Right lobe of liver (tissue), 4 donors: ENCODE results near the gene EPS15.

ENCODE experiments used
- POLR2A ChIP-seq: fragments of 450-650 bp; IDR thresholded peaks from one replicate; pipeline ENCODE4 v1.6.1; 2017; ENCODE audit warnings: antibody characterized with exemption, mild to moderate bottlenecking
- TF ChIP-seq, protein P1 (sequence below), 4 donors: fragments of 200-600 bp in 3 of 4; fragments of 450-650 bp in 1 of 4; IDR thresholded peaks; one replicate each; pipeline versions ENCODE4 v1.5.1 to v1.8.0; 2016 to 2022; ENCODE audit warnings: antibody characterized with exemption in 4 of 4, mild to moderate bottlenecking in 2 of 4
- donor health status: DM: no; HTN: no; CAD: no.
- donor health status: DM: no; HTN: no; CAD: no.
- donor health status: DM: no; HTN: yes; CAD: no.

DNA sequence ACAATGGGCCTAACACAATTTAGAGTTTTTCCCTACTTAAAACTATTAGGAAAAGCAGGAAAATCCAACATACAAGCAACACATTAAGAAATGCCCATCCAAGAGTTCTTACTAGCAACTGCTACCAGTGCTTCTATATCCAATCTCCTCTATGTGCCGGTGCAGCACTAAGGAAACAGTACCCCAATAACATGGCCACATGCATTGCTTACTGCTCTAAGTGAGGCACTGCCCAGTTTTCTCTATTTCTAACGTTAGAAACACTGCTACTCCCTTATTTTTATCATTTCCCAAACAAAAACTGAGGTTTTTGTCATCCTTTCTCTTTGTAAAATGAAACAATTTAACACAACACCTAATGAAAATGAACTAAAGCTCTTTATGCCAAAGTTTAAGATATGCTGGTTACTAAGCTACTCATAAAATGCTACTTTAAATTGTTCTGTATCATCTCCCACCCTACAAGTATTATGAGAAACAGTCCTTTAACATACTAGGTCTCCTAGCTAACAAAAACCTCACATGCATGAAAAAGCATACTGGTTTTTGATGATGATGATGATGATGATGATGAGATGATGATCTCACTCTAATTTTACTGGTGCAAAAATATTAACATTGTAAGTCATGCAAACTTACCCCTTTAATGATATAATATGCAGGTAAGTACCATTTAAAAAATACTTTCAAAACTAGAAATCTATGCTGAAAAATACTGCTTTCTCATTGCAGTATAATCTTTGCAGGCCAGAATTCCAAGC lies 98.0 kb downstream of the EPS15 start:
- TF ChIP-seq, protein P1, sequence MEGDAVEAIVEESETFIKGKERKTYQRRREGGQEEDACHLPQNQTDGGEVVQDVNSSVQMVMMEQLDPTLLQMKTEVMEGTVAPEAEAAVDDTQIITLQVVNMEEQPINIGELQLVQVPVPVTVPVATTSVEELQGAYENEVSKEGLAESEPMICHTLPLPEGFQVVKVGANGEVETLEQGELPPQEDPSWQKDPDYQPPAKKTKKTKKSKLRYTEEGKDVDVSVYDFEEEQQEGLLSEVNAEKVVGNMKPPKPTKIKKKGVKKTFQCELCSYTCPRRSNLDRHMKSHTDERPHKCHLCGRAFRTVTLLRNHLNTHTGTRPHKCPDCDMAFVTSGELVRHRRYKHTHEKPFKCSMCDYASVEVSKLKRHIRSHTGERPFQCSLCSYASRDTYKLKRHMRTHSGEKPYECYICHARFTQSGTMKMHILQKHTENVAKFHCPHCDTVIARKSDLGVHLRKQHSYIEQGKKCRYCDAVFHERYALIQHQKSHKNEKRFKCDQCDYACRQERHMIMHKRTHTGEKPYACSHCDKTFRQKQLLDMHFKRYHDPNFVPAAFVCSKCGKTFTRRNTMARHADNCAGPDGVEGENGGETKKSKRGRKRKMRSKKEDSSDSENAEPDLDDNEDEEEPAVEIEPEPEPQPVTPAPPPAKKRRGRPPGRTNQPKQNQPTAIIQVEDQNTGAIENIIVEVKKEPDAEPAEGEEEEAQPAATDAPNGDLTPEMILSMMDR (IDR thresholded peaks at IDR 0.05) = no peak
- no peak for TF ChIP-seq POLR2A
